ENCODE measurements around the gene SUFU.

- TF ChIP-seq POLR2A (IDR thresholded peaks at IDR 0.05) (no peak), CTCF (IDR thresholded peaks at IDR 0.05) (no peak)
Measured at GRCh38 chr10:102545997-102546396, 42.2 kb downstream of the SUFU start.

Measured in vagina (tissue), 2 donors.